HG03520 (cell line): ENCODE results near the gene M1AP.

ENCODE experiments used
- ATAC-seq: cut with Tn5 transposase; IDR thresholded peaks from one replicate; pipeline ENCODE4 v1.9.1; 2021; ENCODE audit warnings: mild to moderate bottlenecking, moderate library complexity; ENCODE audit not compliant: unreplicated experiment

Gene M1AP

DNA sequence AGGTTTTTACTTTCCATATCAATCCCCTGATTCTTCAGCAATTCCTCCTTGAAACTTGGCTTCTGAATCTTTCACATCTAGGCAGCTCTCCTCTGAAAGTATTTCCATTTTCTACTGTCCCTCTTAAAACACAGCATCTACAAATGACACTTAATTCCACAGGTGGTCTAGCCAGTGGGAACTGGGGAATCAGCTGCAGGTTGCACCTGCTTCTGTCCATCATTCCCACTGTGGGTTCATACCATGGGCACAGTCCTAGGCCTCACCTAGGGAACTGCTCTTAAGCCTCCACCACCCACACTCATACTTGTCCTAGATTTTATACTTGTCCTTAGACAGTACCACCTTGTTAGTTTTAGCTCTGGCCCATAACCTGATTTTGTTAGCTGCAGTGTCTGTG lies 96.6 kb downstream of the M1AP start:
- no peak for ATAC-seq

GRCh38 chr2:74550231-74550630 lies 97.9 kb downstream of the M1AP start:
- no peak for ATAC-seq

DNA sequence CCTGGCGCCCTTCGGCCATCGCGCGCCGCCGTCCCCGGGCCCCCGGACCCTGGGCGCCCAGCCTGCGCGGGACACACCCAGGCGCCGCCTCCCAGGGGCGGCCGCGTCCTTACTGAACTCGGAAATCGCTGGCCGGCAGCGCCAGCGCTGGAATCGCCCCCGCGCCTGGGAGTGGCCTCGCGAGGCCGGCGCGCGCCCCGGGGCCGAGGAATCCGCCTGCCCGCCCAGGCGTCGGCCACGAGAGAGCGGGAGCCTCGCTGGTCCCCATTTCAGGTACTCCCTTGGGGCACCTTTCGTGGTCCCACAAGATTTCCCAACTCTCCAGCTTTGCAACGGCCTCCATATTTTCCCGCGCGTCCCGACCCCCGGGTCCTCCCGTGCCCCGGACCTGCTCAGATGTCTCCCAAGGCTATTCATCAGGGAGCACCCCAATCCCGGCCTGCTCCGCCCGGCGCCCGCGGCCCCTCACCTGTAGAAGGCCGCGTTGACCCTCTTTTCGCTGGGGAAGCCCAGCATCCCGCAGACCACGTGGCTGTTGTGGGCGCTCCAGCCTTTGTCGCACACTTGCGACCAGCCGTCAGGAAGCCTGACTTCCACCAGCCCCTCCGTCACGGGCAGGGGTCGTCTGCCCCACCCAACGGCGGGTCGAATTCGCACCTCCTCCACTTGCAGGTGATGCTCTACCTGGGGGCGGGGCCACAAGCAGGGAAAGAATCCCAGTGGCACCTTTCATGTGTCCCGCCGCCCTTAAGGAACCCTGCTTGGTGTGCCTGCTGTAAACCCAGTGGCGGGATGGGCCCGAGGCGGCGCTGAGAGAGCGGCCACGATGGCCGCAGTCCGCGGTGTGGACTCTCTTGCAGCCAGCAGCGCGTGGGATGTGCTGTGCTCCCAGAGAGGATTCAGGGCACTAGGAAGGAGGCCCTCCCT lies 99.0 kb downstream of the M1AP start:
- no peak for ATAC-seq

DNA sequence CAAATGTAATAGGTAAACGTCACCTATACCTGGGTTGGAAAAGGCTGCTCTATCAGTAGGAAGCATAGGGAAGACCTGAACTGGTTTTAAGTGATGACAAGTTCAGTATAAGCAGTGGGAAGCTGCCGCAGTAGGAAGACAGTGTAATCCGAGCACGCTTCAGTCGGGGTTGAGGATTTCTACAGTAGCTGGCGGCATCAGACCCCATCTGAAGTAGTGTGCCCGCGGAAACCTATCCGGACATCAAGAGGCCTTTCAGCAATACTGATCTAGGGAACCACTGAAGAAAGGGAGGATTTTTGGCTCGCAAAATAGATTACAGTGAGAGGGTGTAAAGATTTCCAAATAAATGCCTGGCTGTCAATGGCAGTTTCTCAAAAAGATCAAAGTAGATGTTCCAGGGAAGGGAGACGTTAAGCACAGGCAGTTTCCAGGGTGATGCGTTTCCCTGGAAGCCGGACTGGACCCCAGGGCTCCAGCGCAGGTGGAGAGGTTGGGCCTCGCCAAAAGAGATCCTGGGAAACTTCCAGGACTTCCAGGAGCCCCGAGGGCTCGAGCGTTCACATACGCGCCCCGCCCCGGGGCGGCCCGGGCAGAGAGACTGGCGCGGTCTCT lies 99.7 kb downstream of the M1AP start:
- no peak for ATAC-seq

DNA sequence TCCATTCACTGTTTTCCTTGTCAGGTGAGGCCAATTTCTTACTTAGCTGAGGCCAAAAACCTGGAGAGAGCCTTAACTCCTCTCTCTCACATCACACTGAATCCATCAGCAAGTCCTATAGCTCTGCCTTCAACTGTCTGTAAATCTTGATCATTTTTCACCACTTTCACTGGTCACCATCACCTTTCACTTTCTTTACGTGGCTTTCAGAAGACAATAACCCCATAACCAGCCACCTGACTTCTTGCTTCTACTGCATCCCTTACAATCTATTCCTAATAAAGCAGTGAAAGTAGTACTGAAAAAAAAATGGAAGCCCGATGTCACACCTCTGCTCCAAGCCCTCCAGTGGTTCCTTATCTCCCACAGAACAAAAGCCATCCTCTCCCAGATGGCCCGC lies 102.1 kb downstream of the M1AP start:
- ATAC-seq = no peak

GRCh38 chr2:74544634-74545033 lies 103.5 kb downstream of the M1AP start:
- ATAC-seq = no peak

- ATAC-seq = no peak
These were observed 105.2 kb downstream of the M1AP start for GRCh38 chr2:74542978-74543377.

DNA sequence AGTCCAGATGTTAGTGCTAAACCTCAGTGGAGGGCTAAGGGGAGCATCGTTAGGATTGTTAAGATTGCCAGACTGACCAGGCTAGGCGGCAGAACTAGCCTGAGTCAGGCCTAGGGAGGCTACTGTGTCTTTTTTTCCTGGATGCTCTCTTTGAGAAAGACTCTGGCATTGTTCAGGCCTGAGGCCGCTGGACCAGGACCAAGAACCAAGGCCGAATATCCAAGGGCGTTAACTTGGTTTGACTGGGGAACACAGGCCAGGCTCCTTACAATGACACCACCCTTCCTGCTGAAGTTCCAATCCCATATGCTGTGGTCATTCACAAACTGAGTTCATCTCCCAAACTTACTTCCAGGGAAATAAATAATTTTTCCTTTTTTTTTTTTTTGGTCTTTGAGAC lies 107.8 kb downstream of the M1AP start:
- ATAC-seq = no peak

GRCh38 chr2:74538881-74539339 lies 109.2 kb downstream of the M1AP start:
- no peak for ATAC-seq

DNA sequence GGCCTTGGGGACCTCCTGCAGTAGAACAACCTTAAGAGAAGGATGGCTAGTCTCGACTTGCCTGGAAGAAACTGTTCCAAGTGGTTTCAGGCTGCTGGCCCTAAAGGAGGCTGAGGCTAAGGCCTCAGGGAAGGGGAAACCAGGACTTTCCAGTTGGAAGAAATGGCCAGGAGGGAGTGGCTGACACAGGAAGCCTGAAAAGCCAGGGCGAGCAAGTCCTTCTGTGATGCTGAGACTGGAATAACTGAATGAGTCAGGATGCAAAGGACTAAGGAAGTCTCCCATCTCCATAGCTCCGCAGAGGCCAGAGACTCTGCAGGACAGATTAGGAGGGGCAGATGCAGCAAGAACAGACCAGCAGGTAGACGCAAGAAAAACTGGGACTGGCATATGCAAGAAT lies 111.0 kb downstream of the M1AP start:
- ATAC-seq = no peak

- ATAC-seq = no peak
These were observed 111.8 kb downstream of the M1AP start for GRCh38 chr2:74536166-74536950.

DNA sequence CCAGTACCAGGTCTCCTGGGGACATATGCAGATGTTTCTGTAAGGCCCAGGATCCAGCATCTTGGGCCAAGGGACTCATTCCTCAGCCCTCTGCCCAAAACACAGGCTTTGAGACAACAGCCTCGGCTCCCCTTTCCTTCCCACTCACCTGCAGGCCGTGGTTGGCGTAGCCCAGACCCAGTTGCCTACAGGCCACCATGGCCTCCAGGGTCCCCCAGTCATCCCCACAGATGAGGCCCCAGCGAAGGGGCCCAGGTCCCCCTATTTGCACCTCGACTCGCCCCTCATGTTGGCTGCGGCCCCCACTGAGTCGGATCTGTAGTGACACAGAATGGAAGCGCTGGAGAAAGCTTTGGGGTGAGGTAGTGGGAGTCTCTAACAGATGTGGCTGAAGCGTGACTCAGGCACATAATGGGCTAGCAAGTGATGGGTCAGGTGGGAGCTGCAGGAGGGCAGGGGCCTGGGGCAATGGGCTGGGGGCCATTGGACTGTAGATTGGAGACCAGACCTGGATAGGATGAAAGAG lies 112.6 kb downstream of the M1AP start:
- no peak for ATAC-seq

GRCh38 chr2:74534411-74534810 lies 113.7 kb downstream of the M1AP start:
- no peak for ATAC-seq

GRCh38 chr2:74533464-74533863 lies 114.7 kb downstream of the M1AP start:
- no peak for ATAC-seq

DNA sequence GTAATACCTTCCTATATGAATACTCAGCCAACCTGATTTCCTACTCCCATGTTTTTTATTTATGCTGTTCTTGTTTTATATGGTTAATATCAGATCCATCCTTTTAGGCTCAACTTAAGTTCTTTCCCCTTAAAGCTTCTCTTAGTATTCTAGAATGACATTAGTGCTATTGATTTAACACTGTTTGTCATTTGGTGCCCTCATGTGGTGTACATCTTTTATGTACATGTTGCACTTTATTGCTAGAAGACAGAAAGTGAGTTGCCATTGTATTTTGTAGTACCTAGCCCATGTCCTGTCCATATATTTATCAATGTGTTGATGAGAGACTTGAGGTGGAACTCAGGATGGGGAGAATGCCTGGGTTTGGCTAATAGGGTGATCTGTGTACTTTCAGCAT lies 115.9 kb downstream of the M1AP start:
- no peak for ATAC-seq

DNA sequence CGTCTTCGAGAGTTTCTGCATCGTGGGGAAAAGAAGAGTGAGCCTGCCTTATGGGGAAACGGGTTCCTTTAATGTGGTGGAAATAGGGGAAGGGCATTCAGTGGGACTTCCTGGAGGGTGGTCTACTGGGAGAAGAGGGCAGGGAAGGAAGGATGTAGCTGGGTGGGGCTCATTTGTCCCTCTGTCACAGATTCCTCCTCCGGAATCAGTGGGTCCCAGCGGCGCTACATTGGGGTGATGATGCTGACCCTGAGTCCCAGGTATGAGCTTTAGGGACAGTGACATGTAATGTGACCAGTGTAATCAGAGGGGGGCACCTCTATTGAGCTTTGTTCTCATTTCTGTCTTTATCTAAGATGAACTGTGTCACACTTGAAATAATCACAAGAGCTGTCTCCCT lies 116.5 kb downstream of the M1AP start:
- no peak for ATAC-seq

- ATAC-seq = no peak
These were observed 117.6 kb downstream of the M1AP start for GRCh38 chr2:74530239-74531187.

DNA sequence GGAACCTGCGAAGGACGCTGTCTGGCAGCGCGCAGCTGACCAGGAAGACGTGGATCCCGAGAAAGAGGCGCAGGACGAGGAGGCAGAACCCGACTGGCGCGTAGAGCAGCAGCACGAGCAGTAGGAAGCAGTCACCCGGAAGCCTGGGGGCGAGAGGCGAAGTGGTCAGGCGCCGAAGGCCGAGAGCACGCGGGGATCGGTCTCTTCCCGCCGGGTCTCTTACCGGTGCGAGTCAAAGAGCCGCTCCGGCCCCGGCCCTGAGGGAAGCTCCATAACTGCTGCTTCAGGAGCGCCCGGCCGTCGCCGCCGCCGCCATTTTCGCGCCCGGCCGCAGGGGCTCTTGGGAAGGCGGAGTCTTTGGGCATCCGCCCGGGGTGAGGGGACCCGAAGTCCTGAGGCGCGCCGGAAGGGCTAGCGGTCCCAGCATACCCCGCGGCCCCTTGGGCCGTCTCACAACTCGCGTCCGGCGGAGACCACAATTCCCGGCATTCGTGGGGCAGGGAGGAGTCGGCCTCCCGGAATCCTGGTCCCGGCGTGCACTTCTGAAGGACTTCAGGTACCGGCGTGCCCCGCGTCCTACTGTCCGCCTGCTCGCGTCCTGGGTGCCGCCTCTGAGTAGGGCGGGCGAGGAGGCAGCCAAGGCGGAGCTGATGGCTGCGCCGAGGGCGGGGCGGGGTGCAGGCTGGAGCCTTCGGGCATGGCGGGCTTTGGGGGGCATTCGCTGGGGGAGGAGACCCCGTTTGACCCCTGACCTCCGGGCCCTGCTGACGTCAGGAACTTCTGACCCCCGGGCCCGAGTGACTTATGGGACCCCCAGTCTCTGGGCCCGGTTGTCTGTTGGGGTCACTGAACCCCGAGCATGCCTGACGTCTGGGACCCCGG lies 118.5 kb downstream of the M1AP start, which contains the start of the genes AUP1 and HTRA2:
Gene AUP1 (minus strand): TSS at position 350 of the 882 bp plus-strand sequence. CDS start 77 bp downstream, at position 273.
Gene HTRA2 (plus strand): TSS at position 577 of the 882 bp plus-strand sequence. CDS start 74 bp downstream, at position 651.
- ATAC-seq = peak; percentile 77
